ENCODE measurements around the gene C2CD2.

Gene C2CD2

DNA sequence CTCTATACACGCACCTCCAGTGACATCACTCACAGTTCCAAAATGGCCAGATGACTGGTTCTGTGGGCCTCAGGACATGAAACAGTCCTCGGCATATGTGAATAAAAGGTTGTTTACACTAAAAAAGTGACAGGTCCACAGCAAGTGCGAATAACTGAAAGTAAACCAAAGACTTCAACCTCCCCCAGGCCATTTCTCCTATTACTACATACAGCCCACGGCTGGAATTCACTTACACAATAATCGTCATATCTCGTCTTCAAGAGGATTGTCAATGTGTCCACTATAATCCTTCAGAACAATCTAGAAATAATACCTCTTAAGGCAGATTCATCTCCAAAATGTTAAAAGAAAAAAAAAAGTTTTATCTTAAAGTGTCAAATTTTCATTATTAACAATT lies 72.8 kb downstream of the C2CD2 start:
- DNase-seq, result no peak

DNA sequence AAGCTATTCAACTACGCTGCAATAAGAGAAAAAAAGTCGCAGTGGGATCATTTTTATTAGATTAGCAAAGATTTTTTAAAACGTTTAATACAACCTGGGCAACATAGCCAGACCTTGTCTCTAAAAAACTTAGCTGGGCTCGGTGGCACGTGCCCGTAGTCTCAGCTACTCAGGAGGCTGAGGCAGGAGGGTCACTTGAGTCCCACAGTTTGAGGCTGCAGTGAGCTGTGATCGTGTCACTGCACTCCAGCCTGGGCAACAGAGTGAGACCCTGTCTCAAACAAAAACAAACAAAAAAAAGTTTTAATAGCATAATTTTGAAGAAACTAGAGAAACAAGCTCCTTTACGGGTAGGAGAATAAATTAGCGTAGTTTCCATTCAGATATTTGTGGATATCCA lies 73.7 kb downstream of the C2CD2 start:
- no peak for DNase-seq

DNA sequence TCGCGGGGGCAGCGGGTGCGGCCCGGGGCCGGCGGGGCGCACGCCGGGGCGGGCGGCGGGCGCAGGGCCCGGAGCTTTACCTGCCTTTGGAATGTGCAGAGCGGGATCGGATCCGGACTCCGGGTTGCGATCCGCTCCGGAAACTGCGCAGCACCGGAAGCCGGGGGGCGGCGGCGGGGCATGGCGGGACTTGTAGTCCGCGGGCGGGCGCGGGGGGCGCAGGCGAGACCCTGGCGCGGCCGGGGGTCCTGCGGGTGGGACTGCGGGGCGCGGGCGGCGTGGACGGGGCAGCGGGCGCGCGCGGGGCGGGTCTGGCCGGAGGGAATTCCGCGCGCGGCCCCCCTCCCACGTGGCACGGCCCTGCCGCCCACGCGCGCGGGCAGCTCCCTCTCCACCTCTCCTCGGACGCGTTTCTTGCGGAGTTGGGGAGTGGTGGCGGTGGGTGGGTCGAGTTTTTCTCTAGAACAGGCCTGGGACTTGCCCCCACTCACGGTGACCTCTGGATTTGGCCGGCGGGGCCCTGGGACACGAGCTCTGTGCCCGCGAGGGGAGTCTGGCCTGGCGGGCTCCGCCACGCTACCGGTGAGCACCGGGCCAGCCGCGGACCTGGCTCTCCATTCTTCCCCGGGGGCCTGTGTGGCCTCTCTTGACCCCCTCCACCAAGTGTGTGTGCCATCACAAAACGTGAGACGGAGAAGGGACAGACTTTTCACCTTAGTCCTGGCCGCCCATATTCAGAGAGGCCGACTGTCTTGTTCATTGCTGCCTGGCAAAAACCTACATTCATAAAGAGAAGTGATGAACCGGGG lies 74.4 kb downstream of the C2CD2 start, which contains the start of gene PRDM15:
TSS of gene PRDM15 (minus strand) at position 155 of the 809 bp plus-strand sequence. CDS start 18,981 bp downstream, outside the sequence.
- peak; percentile 86 for DNase-seq

DNA sequence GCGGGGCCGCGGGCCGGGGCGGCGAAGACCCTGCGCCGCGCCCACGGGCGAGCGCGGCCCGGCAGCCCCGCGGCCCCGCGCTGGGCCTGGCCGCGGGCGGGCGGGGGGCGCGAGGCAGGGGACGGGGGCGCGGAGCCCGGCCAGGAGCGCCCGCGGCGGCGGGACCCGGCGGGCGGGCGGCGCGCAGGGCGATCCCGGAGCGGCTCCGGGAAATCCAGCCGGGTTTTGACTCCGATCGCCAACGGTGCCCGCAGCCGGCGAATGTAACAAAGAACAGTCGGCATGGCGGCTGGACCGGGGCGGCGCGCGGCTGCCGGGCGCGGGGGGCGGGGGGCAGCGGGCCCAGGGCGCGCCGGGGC lies 75.0 kb downstream of the C2CD2 start:
- DNase-seq, result peak; percentile 76

DNA sequence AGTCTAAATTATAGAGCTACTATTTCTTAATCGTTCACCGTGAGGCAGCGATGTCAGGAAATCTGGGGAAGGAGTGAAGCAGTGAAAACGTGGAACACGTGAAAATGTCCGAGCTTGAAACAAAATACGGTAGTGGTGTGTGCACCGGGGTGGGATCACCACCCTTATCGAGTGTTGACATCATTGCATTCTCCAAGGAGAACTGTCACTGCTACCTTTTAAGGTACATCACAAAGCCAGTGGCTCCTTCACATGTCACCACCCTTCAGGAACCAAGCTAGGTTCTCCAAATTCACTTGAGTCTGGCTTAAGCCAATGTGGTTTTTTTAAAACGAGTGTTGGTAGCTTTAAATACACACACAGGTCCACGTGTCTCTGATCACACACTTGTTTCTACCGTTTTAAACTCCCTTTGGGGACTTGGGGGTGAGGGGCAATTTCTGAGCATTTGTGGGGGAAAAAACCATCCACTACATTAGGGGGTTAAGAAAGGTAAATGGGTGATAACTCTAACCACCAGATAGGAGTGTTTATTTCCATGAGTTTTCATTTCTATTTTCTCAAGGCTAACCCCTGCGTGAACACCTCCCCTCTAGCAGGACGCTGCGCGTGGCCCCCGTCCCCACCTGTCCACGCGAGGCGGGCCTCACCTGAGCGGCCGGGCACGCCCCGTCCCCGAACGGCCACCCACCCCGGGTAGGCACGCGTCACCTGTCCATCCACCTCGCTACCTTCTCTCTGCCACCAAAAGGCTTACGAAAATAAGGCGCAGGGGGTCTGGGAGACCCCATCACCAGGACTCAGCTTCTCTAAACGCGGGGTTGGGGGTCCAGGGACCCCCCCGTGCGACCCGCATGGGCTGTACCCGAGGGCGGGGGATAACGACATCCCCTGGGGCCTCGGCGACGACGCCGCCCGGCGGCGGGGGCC lies 75.7 kb downstream of the C2CD2 start:
- peak; percentile 39 for DNase-seq

DNA sequence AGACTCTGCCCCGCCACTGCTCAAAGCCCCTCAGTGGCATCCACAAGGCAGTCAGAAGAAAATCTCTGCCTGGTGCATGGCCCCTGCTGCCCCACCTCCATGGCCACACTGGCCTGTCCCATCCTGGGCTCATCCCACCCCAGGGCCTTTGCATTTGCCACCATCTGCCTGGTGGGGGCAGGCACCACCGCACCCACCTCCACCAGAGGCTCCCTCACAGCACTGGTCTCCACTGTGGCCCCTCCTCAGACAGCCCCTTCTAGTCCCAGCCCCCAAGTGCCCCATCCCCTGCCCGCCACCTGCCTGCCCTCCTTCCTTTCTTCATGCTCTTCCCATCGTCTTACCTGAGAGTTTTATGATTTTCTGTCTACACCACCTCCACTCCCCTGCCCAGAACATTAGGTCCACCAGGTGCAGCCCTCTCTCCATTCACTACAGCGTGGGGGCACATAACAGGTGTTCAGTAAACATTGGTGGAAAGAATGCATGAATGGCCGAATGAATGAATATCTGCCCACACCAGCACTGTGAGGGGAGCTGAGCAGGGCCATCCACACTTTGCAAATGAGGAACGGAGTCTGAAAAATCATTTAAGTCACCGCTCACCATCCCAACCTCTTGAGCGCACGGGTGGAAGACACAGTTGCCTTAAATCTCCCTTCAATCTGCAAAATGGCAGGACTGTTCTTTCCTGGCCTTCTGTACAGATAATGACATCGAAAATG lies 76.7 kb downstream of the C2CD2 start:
- no peak for DNase-seq

DNA sequence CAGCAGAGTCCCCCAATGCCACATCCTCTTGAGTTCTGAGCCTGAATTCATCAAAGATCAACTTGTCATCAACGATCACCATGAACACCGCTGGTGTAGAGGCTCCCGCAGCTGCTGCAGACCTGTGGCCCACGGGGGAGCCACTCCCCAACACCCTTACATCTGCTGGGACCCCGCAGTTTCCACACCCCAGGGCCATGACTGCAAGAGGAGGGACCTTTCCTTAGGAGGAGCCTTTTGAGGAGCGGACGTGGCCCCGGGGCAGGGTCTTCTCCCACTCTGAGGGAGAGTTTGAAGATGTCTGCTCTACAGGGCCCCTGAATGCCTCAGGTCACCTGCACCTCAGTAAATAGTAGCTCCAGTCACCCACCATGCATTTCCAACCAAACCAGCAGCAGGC lies 77.4 kb downstream of the C2CD2 start:
- no peak for DNase-seq

DNA sequence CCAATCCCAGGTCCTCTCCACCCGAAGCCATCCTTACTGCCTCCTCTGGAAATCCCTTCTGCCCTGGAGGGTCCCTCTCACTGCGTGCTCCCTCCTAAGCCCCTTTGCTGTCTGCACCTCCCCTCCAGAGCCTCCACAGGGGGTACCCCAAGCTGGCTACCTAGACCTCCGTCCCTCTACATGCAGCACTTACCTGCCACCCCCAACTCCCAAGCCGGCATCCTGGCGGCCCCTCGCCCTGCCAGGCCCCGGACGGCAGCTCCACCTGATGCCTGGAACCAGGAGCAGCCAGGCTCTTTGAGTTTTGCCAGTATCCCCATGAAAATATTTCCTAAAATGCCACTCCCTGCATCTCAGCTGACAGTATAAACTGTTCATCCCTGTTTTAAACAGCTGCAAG lies 78.7 kb downstream of the C2CD2 start:
- no peak for DNase-seq

DNA sequence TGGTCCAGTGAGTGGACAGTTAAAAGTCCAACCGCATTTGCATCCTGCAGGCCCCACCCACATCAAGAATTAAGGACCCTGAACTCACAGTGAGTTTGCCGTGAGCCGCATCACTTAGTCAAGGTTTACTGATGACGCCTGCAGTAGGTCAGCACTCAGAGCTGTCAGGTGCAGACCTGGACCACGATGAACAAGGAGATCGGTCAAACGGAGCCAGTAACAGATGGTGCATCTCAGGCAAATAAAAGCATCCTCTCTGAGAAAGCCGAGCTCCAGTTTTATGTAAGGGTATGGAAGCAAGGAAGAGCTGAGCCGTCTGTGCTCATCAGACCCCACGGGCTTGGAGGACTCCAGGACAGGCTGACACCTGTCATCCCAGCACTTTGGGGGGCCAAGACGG lies 79.2 kb downstream of the C2CD2 start:
- DNase-seq, result no peak

DNA sequence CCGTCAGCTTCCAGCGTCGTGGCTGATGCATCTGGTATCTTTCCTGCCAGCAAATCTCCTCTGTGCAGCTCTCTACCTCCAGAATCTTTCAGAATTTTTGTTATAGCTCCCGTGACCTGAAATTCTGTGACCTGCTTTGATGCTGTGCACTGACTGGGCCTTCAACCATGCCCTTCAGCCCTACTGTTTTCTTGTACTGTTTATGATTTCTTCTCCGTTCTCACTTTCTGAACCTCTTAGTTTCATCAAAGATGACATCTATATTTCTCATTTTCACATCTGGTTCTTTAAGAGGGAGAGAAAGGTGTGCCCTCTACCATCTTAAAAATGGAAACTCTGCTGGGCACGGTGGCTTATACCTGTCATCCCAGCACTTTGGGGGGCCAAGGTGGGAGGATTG lies 80.4 kb downstream of the C2CD2 start:
- no peak for DNase-seq

DNA sequence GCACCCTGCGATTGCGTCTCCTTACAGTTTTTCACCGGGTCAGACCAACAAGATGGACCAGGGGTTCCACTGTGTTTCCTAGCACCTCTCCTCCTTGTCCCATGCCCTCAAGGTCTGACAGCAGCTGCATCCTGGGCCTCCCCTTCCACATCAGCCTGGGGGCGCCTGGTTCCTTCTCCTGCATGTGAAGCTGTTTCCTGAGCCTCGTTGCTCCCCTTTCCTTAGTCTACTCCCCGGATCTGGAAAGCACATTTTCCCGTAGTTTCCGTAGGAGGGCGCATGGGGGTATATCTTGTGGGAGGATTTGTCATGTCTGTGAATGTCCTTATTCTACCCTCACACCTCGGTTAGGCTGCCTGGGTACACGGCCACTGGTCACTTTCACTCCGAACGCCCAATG lies 80.8 kb downstream of the C2CD2 start:
- DNase-seq, result no peak

DNA sequence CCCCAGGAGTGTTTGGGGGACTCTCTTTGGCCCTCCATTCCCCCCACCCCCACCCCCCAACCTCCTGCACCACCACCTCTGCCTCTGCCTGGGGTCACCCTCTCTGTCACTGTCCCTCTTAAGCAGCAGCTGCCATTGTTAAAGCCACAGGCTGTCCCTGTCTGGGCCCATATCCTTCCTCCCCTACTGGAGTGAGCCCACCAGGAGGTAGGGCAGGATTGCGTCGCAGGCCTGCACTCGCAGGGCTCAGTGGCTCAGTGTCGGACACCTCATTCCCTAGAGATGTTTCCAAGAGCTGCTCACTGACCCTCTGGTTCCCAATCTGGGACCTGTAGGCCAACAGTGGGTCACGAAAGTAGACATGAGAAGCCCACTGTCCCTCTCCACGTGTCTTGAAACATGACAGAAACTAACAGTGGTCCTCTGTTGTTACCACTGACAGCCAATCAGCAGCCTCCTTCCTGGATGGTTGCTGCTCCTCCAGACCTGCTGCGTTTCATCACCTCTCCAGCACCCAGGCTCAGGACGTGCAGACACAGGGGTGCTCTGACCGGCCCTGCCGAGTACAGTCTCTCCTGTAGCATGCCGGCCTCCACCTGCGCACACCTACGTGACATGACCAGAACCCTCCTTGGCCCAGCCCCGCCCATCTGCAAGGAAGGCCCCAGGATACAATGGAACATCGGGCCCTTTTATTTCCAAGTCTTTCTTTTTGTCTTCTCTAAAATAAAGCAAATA lies 82.4 kb downstream of the C2CD2 start:
- DNase-seq, result no peak

DNA sequence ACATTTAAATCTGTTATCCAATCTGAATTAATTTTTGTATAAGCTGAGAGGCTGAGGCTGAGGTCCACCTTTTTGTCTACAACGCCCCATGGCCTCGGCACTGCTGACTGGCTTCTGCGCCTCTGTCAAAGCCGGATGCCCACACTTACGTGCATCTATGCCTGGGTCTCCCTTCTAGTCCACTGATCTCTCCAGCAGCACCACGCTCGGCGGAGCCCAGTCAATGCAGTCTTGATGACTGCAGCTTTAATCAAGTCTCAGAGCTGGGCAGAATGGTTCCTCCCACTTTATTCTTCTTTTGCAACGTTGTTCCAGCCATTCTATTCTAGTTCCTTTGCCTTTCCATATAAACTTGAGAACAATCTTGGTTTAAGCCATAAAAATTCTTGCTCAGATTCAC lies 84.0 kb downstream of the C2CD2 start:
- no peak for DNase-seq

DNA sequence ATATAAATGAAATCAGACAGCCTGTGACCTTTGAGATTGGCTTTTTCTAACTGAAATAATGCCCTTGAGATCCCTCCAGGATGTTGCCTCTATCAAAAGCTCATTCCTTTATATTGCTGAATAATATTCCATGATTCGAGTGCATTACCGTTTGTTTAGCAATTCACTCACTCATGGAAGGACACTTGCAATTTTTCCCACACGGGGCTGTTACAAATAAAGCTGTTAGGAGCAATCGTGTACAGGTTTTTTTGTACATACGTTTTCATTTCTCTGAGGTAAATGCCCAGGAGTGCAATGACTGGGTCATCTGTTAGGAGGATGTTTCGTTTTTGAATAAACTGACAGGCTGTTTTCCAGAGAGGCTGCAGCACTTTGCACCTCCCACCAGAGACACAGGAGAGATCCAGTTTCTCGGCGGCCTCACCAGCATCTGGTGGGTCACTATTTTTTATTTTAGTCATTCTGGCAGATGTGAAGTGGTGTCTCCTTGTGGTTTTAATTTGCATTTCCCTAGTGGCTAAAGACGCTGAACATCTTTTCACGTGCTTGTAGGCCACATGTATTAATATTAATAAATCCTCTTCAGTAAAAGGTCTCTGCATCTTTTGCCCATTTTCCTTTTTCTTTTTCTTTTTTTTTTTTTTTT lies 85.6 kb downstream of the C2CD2 start:
- no peak for DNase-seq

DNA sequence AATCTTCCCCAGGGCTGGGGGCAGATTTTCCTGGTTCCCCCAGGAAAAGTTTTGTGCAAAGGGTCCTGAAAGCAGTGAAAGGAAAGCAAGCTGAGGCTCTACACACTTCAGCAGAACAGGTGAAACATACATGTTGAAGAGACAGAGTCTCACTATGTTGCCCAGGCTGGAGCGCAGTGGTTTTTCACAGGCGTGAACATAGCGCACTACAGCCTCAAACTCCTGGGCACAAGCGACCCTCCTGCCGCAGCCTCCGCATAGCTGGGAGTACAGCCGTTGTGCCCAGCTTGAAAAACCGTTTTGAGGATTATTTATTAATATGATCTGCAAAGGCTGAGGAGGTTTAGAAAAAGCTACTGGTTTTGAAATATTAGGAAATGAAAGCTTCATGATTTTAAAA lies 86.5 kb downstream of the C2CD2 start:
- no peak for DNase-seq

DNA sequence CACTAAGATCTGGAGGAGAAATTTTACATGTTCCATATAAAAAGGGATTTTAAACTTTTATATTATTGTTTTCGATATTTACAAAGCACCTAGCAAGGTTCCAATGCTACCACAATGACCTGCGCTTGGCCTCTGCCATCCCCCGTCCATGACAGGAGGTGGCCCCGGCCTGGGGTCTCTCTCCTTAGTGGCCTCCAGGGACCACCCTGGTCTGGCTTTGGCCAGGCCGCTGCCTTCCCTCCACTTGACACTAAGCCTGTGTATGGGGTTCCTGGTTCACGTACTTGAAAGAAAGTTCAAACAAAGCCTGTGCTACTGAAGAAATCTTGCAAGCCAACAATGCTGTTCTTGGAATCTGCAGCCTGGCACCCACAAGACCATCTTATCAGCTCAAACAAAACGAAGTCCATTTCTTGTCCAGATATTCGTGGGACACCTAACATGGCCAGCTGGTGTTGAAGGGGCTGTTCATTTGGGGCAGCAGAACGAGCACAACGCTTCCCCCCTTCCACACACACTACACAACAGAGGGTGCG lies 87.5 kb downstream of the C2CD2 start:
- no peak for DNase-seq

DNA sequence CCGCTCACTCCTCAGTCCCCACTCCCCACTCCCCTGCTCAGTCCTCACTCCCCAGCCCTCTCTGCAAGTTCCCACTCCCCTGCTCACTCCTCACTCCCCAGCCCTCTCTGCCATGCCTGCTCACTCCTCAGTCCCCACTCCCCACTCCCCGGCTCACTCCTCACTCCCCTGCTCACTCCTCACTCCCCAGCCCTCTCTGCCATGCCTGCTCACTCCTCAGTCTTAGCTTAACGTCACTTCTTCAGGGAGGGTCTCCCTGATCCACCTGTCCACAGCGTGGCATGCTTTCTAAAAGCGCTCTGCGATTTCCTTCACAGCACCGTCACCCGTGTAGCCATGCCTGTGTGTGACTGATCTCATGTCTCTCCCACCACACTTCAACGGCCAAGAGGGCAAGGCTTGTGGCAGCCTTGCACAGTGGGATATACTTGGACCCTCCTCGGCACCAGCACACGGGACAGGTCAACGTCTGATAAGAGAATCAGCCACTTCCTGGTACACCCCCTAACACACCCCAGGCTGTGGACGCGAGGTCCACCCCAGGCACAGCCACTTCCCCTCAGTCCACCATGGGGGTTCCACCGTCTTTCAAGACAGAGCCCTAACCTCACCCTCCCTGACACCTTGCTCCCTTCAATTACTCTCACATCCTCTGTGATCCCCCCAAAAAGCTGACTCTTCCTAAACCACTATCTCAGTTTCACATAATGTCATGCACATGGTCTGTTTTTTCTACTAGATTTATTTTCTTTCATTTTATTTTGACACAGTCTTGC lies 88.6 kb downstream of the C2CD2 start:
- no peak for DNase-seq

DNA sequence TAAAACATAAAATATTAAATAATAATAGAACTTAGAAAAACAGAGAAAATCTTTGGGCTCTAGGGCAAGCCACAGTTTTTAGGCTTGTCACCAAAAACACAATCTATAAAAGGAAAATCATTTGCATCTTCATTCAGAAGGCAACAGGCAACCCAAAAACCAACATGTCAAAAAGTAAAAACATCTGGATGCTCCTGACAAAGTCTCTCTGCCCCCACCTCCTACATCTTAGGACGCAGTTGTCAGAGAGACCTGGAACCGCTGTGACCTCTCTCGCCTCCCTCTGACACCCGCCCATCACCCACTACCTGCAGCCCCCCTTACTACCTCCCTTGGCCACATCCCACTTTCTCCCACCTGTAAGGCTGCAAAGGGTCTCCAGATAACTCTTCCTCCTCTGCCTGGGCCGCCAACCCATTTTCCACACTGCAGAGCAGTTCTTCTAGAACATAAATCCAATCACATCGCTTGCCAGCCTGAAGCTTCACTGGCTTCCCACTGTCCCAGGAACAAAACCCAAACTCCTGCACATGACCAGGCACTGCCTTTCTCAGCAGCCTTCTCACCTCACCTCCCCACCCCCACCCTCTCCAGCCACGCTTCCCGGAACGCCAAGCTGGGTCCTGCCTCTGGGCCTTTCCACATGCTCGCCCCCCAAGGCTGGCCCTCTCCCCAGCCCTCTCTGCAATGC lies 89.4 kb downstream of the C2CD2 start:
- no peak for DNase-seq

DNA sequence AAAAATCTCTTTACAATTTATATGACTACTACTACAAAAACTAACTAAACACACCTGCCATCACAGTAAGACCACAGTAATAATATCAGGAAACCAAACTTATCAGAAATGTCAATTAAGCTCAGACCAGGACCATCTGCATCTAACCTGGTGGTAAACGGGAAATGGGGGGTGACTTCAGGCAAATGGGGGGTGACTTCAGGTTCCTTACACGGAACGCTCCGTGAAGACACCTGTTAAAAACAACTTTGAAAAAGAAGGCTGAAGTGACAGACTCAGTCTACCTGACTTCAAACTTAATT lies 90.4 kb downstream of the C2CD2 start:
- no peak for DNase-seq

DNA sequence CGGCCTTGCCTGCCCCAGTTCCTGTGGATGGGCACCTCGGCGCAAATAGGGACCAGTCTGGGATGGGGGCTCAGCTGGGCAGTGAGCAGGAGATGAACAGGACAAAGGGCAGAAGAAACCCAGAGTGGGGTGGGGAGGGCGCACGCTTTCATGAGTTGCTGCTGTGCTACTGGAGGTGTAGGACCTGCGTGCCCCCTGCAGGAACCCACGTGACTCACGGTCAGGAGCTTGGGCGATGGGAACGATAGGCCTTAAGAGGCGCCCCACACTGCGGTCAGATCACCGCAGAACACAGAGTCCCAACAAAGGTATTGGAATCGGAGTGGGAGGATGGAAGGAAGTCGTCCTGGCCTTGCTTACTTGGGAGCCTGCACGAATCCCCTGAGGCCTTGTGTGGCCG lies 91.8 kb downstream of the C2CD2 start:
- no peak for DNase-seq

DNA sequence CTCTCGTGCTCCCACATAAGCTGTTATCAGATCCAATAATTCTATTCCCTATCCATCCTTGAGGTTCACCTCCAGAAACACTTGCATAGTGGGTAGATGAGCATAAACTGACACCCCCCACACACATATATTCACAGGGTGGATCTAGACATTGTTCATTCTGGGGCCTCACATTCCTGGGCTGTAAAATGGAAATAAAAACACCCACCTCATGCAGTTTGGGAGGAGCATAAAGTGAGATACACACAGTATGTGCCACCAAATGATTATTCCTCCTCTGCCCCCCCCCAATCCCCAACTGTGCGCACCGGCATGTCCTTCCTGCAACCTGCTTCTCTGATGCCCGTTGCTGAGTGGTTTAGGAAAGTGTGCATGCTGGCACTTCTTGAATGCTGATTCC lies 92.6 kb downstream of the C2CD2 start:
- DNase-seq, result no peak

Measured in stimulated activated CD4-positive, alpha-beta T cell treated with anti-CD3 and anti-CD28 coated beads, Interleukin-12 subunit alpha, Interleukin-12 subunit beta, amount 100 ng/mL, for 4 hours (primary cell).